ENCODE results near the gene PTPRR. TPM values are rescaled to one million over a fixed set of nuclear protein-coding genes. Genes with fewer than 3 reads are reported as not detected.

The PTPRR gene
- total and polyA plus RNA-seq, 10 of the 15 experiments (the other 5 are each of a cell fraction or from before 2014, with no cell fraction given): 0.14 to 3.1 (median 0.42) TPM

GRCh38 chr12:70609203-70609602, 311.3 kb downstream of the PTPRR start:
- no peak overlapping the region for H3K9ac ChIP-seq (ENCODE audit: control insufficient read depth, insufficient read depth, low read length)

GRCh38 chr12:70608184-70608583, 312.4 kb downstream of the PTPRR start:
- H3K4me2 ChIP-seq (ENCODE audit: control insufficient read depth, insufficient read depth): no peak overlapping the region
- in situ Hi-C loops (cut with MboI): no loop called here
- no peak overlapping the region for H3K27ac ChIP-seq (ENCODE audit: control insufficient read depth, insufficient read depth)
- no peaks in the 10 kb centered on the region for H3K36me3 ChIP-seq (ENCODE audit: control insufficient read depth in 2 of 2, insufficient read depth in 2 of 2, low read length in 1 of 2)
- H3K9ac ChIP-seq (ENCODE audit: control insufficient read depth, insufficient read depth, low read length): no peak overlapping the region
- FAIRE-seq (no peak), ATAC-seq (no peak), DNase-seq (ENCODE audit: low read depth, low spot score) (no peak)
- WGBS (ENCODE audit: insufficient coverage, insufficient replicate concordance, low lambda C conversion rate, missing lambda C conversion rate): 31% methylated on average over 1 of the region's 1 CpG
- peaks cover 2% of the 10 kb centered on the region in 2 experiments; a peak in 3 of 4 replicates for H3K27me3 ChIP-seq (replicated peaks in 1 of 2; ENCODE audit: control insufficient read depth in 2 of 2, insufficient read depth in 2 of 2, low read length in 1 of 2)
- ChIA-PET CTCF (no interaction called here), POLR2A (no interaction called here), RAD21 (ENCODE audit: unreplicated experiment) (no interaction called here), SMC1A (ENCODE audit: uncharacterized antibody, unreplicated experiment) (no interaction called here)
- H3K9me3 ChIP-seq (replicated peaks; ENCODE audit: control insufficient read depth, insufficient read depth, low read length): no peaks in the 10 kb centered on the region
- H2AFZ ChIP-seq (ENCODE audit: control insufficient read depth, low read depth, low read length): no peak overlapping the region
- no peaks in the 10 kb centered on the region for H3K4me1 ChIP-seq (ENCODE audit: control insufficient read depth, insufficient read depth, low read length)
- intact Hi-C loops (cut with micrococcal nuclease; ENCODE audit: unreplicated experiment): no loop called here
- no TSS peak for BruUV-seq (replicated peaks)
- no peak overlapping the region for H3K4me3 ChIP-seq
- H3K79me2 ChIP-seq (ENCODE audit: control insufficient read depth, insufficient read depth, low read length): no peaks in the 10 kb centered on the region
- no peaks in the 10 kb centered on the region for H4K20me1 ChIP-seq (ENCODE audit: control insufficient read depth, insufficient read depth)
- TF ChIP-seq PKNOX1 (IDR thresholded peaks at IDR 0.05): no peak
- TF ChIP-seq BCL11A (IDR thresholded peaks at IDR 0.05; ENCODE audit: low read depth, low read length): no peak
- TF ChIP-seq POLR2AphosphoS2 (IDR thresholded peaks at IDR 0.05; ENCODE audit: low read depth, low read length): no peak
- no peak for TF ChIP-seq POLR2A (IDR thresholded peaks at IDR 0.05; ENCODE audit: low read depth, low read length)
- TF ChIP-seq E4F1 (IDR thresholded peaks at IDR 0.05; ENCODE audit: borderline replicate concordance, partially characterized antibody): no peak
- no peak for TF ChIP-seq PML (IDR thresholded peaks at IDR 0.05; ENCODE audit: low read length)
- no peak for TF ChIP-seq NFYA (IDR thresholded peaks at IDR 0.05; ENCODE audit: borderline replicate concordance, low read depth, low read length)
- TF ChIP-seq ZBTB33 (IDR thresholded peaks at IDR 0.05): no peak
- TF ChIP-seq NFIC (IDR thresholded peaks at IDR 0.05; ENCODE audit: low read depth, low read length): no peak
- no peak for TF ChIP-seq EZH2 (IDR thresholded peaks at IDR 0.05; ENCODE audit: borderline replicate concordance, control insufficient read depth, low read depth, low read length)

More at GRCh38 chr12:70609203-70609602, 311.3 kb downstream of the PTPRR start:
- intact Hi-C loops (cut with micrococcal nuclease; ENCODE audit: unreplicated experiment) (no loop called here), in situ Hi-C loops (cut with MboI) (no loop called here)
- no peak for FAIRE-seq
- ChIA-PET SMC1A (ENCODE audit: uncharacterized antibody, unreplicated experiment) (no interaction called here), POLR2A (no interaction called here), CTCF (no interaction called here), RAD21 (ENCODE audit: unreplicated experiment) (no interaction called here)
- TF ChIP-seq EZH2 (IDR thresholded peaks at IDR 0.05; ENCODE audit: borderline replicate concordance, control insufficient read depth, low read depth, low read length) (no peak), SUZ12 (IDR thresholded peaks at IDR 0.05; ENCODE audit: unreplicated experiment) (no peak), EGR1 (IDR thresholded peaks at IDR 0.05; ENCODE audit: borderline replicate concordance in 1 of 2, low read depth in 2 of 2, low read length in 2 of 2) (no peak), SMARCA5 (IDR thresholded peaks at IDR 0.05) (no peak), NFYB (IDR thresholded peaks at IDR 0.05; ENCODE audit: insufficient read depth, low read depth, low read length) (no peak), RAD21 (IDR thresholded peaks at IDR 0.05; ENCODE audit: insufficient read depth, low read depth, low read length) (no peak)
- Histone ChIP-seq H3K27me3 (replicated peaks in 1 of 2; ENCODE audit: control insufficient read depth in 2 of 2, insufficient read depth in 2 of 2, low read length in 1 of 2) (peaks cover 2% of the 10 kb centered on the region in 2 experiments; a peak in 3 of 4 replicates), H3K27ac (ENCODE audit: control insufficient read depth, insufficient read depth) (no peak overlapping the region), H3K36me3 (ENCODE audit: control insufficient read depth in 2 of 2, insufficient read depth in 2 of 2, low read length in 1 of 2) (no peaks in the 10 kb centered on the region), H3K4me1 (ENCODE audit: control insufficient read depth, insufficient read depth, low read length) (no peaks in the 10 kb centered on the region), H3K9me3 (replicated peaks; ENCODE audit: control insufficient read depth, insufficient read depth, low read length) (no peaks in the 10 kb centered on the region), H3K4me3 (no peak overlapping the region), H3K79me2 (ENCODE audit: control insufficient read depth, insufficient read depth, low read length) (no peaks in the 10 kb centered on the region), H4K20me1 (ENCODE audit: control insufficient read depth, insufficient read depth) (no peaks in the 10 kb centered on the region), H2AFZ (ENCODE audit: control insufficient read depth, low read depth, low read length) (no peak overlapping the region), H3K4me2 (ENCODE audit: control insufficient read depth, insufficient read depth) (no peak overlapping the region)
- no peak for DNase-seq (ENCODE audit: low read depth, low spot score)
- BruUV-seq (replicated peaks): no TSS peak
- WGBS (ENCODE audit: insufficient coverage, insufficient replicate concordance, low lambda C conversion rate, missing lambda C conversion rate): 61% methylated on average over 2 of the region's 2 CpGs
- ATAC-seq: no peak
